Neural crest cell (in vitro differentiated cells): ENCODE results near the gene DLG1. TPM values are rescaled to one million over a fixed set of nuclear protein-coding genes. Genes with fewer than 3 reads are reported as not detected.
A peak's percentile ranks its signal among the peaks of the same experiment; 100 is the strongest.

ENCODE experiments used
- DNase-seq: peaks from one replicate; pipeline ENCODE4 v3.0.0; 2021; ENCODE audit warnings: low read depth, mixed read lengths, low spot score
- H3K27ac Mint-ChIP-seq: one replicate; pipeline ENCODE4 v1.8.0; 2021; ENCODE audit warnings: mild to moderate bottlenecking, mixed read lengths; ENCODE audit not compliant: unreplicated experiment
- H3K27me3 Mint-ChIP-seq: 2 replicates; pipeline ENCODE4 v1.8.0; 2021; ENCODE audit warnings: low read depth, mild to moderate bottlenecking, mixed read lengths
- H3K36me3 Mint-ChIP-seq: 2 replicates; pipeline ENCODE4 v1.8.0; 2021; ENCODE audit warnings: low read depth, mild to moderate bottlenecking, mixed read lengths
- H3K4me1 Mint-ChIP-seq: 2 replicates; pipeline ENCODE4 v1.8.0; 2021; ENCODE audit warnings: mixed read lengths
- H3K4me3 Mint-ChIP-seq: one replicate; pipeline ENCODE4 v1.8.0; 2021; ENCODE audit warnings: mild to moderate bottlenecking, mixed read lengths
- H3K9me3 Mint-ChIP-seq: 2 replicates; pipeline ENCODE4 v1.8.0; 2021; ENCODE audit warnings: mixed read lengths
- CTCF ChIP-seq: fragments of 200-600 bp; sonication (generic); conservative IDR thresholded peaks from 2 replicates; pipeline ENCODE4 v1.5.0; 2021; ENCODE audit warnings: antibody characterized with exemption, mild to moderate bottlenecking
- total RNA-seq: library from RNA; stranded (reverse); gene quantifications from 2 replicates; pipeline ENCODE4 v1.2.1, GENCODE V29; 2021

Gene DLG1
- total RNA-seq, 1 donor from 2014 or later: 95.5 TPM

GRCh38 chr3:197001106-197001971 lies 297.1 kb downstream of the DLG1 start:
- no peak for DNase-seq
- Mint-ChIP-seq H3K9me3 (no peaks in the 10 kb centered on the region), H3K4me1 (peaks cover 13% of the 10 kb centered on the region), H3K36me3 (no peaks in the 10 kb centered on the region), H3K27ac (no peak overlapping the region), H3K27me3 (no peaks in the 10 kb centered on the region), H3K4me3 (peak overlapping the region; percentile 91)
- TF ChIP-seq CTCF: no peak

- H3K36me3 Mint-ChIP-seq: no peaks in the 10 kb centered on the region
- H3K4me1 Mint-ChIP-seq: peaks cover 13% of the 10 kb centered on the region
- TF ChIP-seq CTCF: no peak
- H3K9me3 Mint-ChIP-seq: no peaks in the 10 kb centered on the region
- no peaks in the 10 kb centered on the region for H3K27me3 Mint-ChIP-seq
- H3K27ac Mint-ChIP-seq: no peak overlapping the region
- peak overlapping the region; percentile 4 for H3K4me3 Mint-ChIP-seq
- DNase-seq: no peak
Measured at GRCh38 chr3:197000211-197000610, 298.2 kb downstream of the DLG1 start.

GRCh38 chr3:196998966-196999760 lies 299.2 kb downstream of the DLG1 start:
- no peak overlapping the region for H3K27ac Mint-ChIP-seq
- no peaks in the 10 kb centered on the region for H3K36me3 Mint-ChIP-seq
- no peaks in the 10 kb centered on the region for H3K27me3 Mint-ChIP-seq
- no peak for TF ChIP-seq CTCF
- H3K4me1 Mint-ChIP-seq: peaks cover 8% of the 10 kb centered on the region
- H3K4me3 Mint-ChIP-seq: no peak overlapping the region
- no peak for DNase-seq
- no peaks in the 10 kb centered on the region for H3K9me3 Mint-ChIP-seq

- TF ChIP-seq CTCF: no peak
- Mint-ChIP-seq H3K27ac (no peak overlapping the region), H3K27me3 (no peaks in the 10 kb centered on the region), H3K4me1 (peaks cover 5% of the 10 kb centered on the region), H3K9me3 (no peaks in the 10 kb centered on the region), H3K36me3 (no peaks in the 10 kb centered on the region), H3K4me3 (no peak overlapping the region)
- no peak for DNase-seq
Measured at GRCh38 chr3:196997311-196997710, 301.1 kb downstream of the DLG1 start.

- TF ChIP-seq CTCF: no peak
- DNase-seq: no peak
- no peak overlapping the region for H3K27ac Mint-ChIP-seq
- H3K9me3 Mint-ChIP-seq: no peaks in the 10 kb centered on the region
- peaks cover 3% of the 10 kb centered on the region for H3K4me1 Mint-ChIP-seq
- no peak overlapping the region for H3K4me3 Mint-ChIP-seq
- H3K36me3 Mint-ChIP-seq: no peaks in the 10 kb centered on the region
- H3K27me3 Mint-ChIP-seq: no peaks in the 10 kb centered on the region
Measured at GRCh38 chr3:196996454-196997265, 301.8 kb downstream of the DLG1 start.
